Measurements from ENCODE around the gene RAD51B. TPM values are rescaled to one million over a fixed set of nuclear protein-coding genes. Genes with fewer than 3 reads are reported as not detected.

Gene RAD51B
- total RNA-seq, 4 donors from 2014 or later: 8.9 to 30.3 (median 10.4) TPM

DNA sequence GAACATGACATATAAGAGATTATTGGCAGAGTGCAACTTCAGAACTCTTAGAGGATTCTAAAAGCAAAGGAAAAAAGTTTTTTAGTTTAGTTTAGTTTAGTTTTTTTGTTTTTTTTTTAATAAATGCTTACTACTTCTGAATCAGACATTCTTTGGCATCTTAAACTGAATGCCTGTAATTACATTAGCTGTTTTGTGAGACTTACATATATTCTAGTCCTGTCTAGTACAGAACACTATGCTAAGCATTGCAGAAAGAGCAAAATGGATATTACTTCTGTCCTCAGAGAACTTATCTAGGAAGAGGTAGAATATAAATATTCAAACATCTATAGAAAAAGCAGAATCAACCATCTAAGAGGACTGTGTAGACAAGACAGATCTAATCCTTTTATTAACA lies 133.2 kb downstream of the RAD51B start:
- no peak for ATAC-seq (ENCODE audit: low FRiP score)
- DNase-seq (ENCODE audit: low spot score): no peak
- TF ChIP-seq, protein P1, sequence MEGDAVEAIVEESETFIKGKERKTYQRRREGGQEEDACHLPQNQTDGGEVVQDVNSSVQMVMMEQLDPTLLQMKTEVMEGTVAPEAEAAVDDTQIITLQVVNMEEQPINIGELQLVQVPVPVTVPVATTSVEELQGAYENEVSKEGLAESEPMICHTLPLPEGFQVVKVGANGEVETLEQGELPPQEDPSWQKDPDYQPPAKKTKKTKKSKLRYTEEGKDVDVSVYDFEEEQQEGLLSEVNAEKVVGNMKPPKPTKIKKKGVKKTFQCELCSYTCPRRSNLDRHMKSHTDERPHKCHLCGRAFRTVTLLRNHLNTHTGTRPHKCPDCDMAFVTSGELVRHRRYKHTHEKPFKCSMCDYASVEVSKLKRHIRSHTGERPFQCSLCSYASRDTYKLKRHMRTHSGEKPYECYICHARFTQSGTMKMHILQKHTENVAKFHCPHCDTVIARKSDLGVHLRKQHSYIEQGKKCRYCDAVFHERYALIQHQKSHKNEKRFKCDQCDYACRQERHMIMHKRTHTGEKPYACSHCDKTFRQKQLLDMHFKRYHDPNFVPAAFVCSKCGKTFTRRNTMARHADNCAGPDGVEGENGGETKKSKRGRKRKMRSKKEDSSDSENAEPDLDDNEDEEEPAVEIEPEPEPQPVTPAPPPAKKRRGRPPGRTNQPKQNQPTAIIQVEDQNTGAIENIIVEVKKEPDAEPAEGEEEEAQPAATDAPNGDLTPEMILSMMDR (IDR thresholded peaks at IDR 0.05): no peak

DNA sequence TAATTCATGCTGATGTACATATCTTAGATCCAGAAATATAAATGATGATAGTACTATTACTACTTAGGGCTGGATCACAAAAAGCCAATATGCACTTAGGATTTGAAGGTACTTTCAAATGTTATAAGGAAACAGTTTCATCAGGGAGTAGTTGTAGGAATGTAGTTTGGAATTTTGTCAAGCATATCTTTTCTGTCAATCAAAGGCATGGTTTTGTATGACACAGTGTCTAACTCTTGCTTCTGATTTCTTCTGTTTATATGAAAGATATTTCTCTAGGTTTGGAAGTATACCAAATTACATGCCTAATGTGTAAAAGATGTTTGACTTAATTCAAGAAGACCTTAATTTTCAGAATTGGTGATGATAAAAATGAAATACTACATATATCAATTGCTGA lies 135.7 kb downstream of the RAD51B start:
- DNase-seq (ENCODE audit: low spot score) (no peak), ATAC-seq (ENCODE audit: low FRiP score) (no peak)
- TF ChIP-seq, protein P1 (IDR thresholded peaks at IDR 0.05): no peak

DNA sequence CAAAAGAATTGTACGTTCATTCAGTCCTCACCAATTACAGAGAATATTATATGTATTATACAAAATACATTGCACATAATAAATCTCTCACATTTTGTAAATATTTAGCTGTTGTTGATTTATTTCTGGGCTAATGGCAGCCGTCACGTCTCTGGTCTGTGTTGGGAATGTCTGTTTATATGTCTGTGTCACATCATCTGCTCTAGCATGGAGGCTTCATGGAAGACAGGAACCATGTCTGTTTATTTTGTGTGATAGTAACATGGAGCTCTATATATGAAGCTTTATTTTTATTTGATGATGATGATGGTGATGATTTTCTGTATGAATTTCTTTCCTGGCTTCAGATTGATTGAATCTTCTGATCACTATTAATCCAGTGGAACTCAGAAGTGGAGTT lies 138.4 kb downstream of the RAD51B start:
- DNase-seq (ENCODE audit: low spot score) (no peak), ATAC-seq (ENCODE audit: low FRiP score) (no peak)

DNA sequence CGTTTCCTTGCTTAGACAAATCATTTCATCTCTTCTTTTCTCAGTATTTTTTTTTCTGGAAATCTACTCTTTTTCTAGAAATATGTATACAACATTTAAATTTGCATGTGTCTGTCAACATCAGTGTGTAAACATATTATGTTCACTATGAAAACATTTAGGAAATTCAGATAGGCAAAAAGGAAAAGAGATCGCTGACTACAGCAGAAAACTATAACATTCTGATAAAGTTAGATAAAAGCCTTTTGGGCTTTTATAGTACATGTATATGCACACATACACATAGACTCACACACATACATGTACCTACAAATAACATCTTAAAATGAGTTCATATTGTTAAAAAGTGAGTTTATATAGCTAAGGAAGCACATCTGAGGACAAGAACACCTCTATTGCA lies 142.1 kb downstream of the RAD51B start:
- ATAC-seq (ENCODE audit: low FRiP score) (no peak), DNase-seq (ENCODE audit: low spot score) (no peak)
- TF ChIP-seq, protein P1 (IDR thresholded peaks at IDR 0.05): no peak

More for the DNA sequence above, 138.4 kb downstream of the RAD51B start:
- TF ChIP-seq, protein P1 (IDR thresholded peaks at IDR 0.05): no peak

DNA sequence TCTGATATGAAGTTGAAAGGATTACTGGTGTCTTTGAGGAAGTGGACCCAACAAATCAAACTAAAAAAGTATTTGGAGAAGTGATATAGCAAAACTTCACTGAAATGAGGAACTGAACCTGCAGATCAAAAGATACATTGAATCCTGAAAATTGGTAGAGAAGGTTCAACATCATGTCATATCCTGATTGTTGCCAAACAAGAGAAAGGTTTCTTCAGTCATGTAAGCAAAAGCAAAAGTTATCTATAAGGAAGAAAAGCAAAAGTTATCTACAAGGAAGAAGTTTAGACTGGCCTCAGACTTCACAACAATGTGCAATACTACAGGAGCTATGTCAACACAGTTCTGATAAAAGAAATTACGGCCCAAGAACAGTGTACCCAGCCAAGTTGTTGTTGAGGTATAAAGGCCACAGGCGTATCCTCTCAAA lies 142.7 kb downstream of the RAD51B start:
- ATAC-seq (ENCODE audit: low FRiP score) (peak; percentile 64), DNase-seq (ENCODE audit: low spot score) (no peak)
- TF ChIP-seq, protein P1 (IDR thresholded peaks at IDR 0.05): no peak

DNA sequence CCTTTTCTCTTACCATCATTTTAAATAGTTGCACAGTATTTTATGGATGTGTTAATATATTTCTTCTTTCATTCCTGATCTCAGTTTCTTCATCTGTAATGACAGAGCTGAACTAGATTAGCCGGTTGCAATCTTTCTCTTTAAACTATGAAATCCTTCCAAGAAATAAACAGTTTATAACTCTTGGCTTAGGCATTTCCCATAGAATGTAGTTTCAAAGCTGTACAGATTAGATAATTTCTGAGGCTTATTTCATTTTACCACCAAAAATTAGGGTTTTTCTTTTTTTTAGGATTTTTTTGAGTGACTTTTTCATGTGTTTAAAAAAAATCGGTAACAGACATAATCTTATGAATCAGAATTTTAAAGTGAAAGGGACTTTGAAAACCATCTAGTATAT lies 144.0 kb downstream of the RAD51B start:
- ATAC-seq (ENCODE audit: low FRiP score): no peak
- TF ChIP-seq, protein P1 (IDR thresholded peaks at IDR 0.05): no peak
- no peak for DNase-seq (ENCODE audit: low spot score)

DNA sequence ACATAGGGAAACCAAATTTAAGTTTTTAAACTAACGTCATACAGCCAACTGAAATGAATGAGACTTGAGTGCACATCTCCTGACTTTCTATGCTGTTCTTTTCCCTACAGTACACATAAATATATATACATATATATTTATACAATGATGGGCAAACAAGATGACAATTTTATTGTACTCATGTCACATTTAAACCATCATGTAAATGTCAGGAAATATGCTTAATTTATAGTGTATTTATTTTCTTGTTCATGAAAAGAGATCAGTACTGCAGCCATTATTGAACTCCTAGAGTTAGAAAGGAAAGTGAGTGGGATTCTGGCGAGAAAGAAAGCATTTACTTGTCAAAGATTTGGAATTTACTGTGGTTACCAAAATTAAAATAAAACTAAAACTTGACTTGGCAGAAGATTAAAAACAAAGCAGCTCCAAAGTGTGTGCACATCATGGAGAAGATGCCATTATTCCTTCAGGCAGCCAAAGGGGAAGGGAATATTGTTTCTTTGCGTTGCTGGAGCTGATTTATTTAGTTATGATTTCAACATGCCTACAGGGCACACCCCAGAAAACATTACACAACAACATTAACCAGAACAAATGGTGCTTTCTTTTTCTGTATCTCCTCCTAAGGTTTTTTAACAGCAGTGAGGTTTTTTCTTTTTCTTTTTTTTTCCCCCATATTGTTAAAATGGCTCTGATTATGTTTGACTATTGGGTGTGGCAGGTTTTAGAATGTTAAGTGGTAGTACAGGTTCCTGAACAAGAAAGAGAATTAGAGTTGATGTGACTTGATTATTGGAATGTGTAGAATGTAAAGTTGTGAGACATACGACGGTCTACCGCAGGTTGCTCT lies 144.6 kb downstream of the RAD51B start:
- ATAC-seq (ENCODE audit: low FRiP score): peak; percentile 44

More for the DNA sequence above, 144.6 kb downstream of the RAD51B start:
- TF ChIP-seq, protein P1 (IDR thresholded peaks at IDR 0.05): no peak
- DNase-seq (ENCODE audit: low spot score): no peak

Data from omental fat pad (tissue), 4 donors.